Measurements from ENCODE around the gene GALNT15. TPM values are rescaled to one million over a fixed set of nuclear protein-coding genes. Genes with fewer than 3 reads are reported as not detected.

Gene GALNT15
- total RNA-seq, 1 donor = 4.7 TPM

GRCh38 chr3:16174026-16174355 lies 489 bp upstream of the GALNT15 start:
- TF ChIP-seq, protein P1, sequence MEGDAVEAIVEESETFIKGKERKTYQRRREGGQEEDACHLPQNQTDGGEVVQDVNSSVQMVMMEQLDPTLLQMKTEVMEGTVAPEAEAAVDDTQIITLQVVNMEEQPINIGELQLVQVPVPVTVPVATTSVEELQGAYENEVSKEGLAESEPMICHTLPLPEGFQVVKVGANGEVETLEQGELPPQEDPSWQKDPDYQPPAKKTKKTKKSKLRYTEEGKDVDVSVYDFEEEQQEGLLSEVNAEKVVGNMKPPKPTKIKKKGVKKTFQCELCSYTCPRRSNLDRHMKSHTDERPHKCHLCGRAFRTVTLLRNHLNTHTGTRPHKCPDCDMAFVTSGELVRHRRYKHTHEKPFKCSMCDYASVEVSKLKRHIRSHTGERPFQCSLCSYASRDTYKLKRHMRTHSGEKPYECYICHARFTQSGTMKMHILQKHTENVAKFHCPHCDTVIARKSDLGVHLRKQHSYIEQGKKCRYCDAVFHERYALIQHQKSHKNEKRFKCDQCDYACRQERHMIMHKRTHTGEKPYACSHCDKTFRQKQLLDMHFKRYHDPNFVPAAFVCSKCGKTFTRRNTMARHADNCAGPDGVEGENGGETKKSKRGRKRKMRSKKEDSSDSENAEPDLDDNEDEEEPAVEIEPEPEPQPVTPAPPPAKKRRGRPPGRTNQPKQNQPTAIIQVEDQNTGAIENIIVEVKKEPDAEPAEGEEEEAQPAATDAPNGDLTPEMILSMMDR (IDR thresholded peaks at IDR 0.05; ENCODE audit: insufficient read depth, low read depth, low read length) = no peak
- H3K4me3 ChIP-seq (ENCODE audit: low read depth, low read length) = no peak overlapping the region
- DNase-seq (ENCODE audit: low read depth) = peak; percentile 58

DNA sequence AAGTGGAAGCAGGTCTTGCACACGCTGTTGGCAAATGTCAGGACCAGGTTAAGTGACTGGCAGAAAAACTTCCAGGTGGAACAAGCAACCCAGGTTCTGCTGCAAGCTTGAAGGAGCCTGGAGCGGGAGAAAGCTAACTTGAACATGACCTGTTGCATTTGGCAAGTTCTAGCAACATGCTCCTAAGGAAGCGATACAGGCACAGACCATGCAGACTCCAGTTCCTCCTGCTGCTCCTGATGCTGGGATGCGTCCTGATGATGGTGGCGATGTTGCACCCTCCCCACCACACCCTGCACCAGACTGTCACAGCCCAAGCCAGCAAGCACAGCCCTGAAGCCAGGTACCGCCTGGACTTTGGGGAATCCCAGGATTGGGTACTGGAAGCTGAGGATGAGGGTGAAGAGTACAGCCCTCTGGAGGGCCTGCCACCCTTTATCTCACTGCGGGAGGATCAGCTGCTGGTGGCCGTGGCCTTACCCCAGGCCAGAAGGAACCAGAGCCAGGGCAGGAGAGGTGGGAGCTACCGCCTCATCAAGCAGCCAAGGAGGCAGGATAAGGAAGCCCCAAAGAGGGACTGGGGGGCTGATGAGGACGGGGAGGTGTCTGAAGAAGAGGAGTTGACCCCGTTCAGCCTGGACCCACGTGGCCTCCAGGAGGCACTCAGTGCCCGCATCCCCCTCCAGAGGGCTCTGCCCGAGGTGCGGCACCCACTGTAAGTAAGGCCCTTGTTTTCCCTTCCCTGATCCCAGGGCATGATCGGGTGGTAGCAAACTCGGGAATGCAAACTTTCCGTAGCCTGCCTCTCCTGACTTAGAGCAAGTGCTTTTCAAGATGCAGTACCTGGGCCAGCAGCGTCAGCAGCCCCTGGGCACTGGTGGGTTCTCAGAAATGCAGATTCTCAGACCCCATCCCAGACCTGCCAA lies 759 bp downstream of the GALNT15 start:
- H3K4me3 ChIP-seq (ENCODE audit: low read depth, low read length) = peak overlapping the region; percentile 15
- no peak for DNase-seq (ENCODE audit: low read depth)
- TF ChIP-seq, protein P1 (IDR thresholded peaks at IDR 0.05; ENCODE audit: insufficient read depth, low read depth, low read length) = no peak

GRCh38 chr3:16176391-16177030 lies 2.0 kb downstream of the GALNT15 start:
- DNase-seq (ENCODE audit: low read depth) = no peak
- TF ChIP-seq, protein P1 (IDR thresholded peaks at IDR 0.05; ENCODE audit: insufficient read depth, low read depth, low read length) = no peak
- peak overlapping the region; percentile 19 for H3K4me3 ChIP-seq (ENCODE audit: low read depth, low read length)

DNA sequence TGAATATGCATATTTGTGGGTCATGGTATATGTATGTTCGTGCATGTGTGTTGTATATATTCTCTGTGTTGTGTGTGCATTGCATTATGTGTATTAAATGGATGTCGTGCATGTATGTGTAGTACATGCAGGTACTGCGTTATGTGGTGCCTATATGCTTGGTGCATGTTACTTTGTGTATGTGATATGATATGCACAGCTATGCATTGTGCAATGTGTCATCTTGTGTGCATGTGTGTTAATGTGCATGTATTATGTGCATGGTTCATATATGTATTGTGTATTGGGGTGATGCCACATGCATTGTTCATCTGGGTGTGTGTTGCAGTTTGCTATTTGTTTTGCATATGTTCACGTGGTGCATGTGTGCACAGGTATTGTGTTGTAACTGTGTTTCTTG lies 2.9 kb downstream of the GALNT15 start:
- DNase-seq (ENCODE audit: low read depth) = no peak
- TF ChIP-seq, protein P1 (IDR thresholded peaks at IDR 0.05; ENCODE audit: insufficient read depth, low read depth, low read length) = no peak
- no peak overlapping the region for H3K4me3 ChIP-seq (ENCODE audit: low read depth, low read length)

GRCh38 chr3:16177962-16178627 lies 3.6 kb downstream of the GALNT15 start:
- TF ChIP-seq, protein P1 (IDR thresholded peaks at IDR 0.05; ENCODE audit: insufficient read depth, low read depth, low read length) = peak; percentile 98
- no peak overlapping the region for H3K4me3 ChIP-seq (ENCODE audit: low read depth, low read length)
- DNase-seq (ENCODE audit: low read depth) = peak; percentile 85

DNA sequence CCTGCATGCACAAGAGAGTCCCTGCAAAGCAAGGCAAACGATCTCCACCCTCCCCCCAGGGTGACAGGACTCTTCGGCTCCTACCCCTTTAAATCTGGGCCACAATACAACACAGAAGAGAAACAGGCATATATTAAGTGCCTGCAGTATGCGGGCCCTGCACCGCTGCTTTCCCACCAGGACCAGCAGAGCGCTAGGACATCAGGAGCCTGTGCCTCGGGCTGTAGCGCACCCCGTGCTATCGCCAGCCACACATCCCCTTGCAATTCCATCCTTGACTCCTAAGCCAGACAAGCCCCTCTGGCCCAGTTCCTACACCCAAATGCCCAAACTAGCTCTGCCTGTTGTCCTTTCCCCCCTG lies 4.1 kb downstream of the GALNT15 start:
- TF ChIP-seq, protein P1 (IDR thresholded peaks at IDR 0.05; ENCODE audit: insufficient read depth, low read depth, low read length) = no peak
- H3K4me3 ChIP-seq (ENCODE audit: low read depth, low read length) = no peak overlapping the region
- no peak for DNase-seq (ENCODE audit: low read depth)
